NB4 (cell line): ENCODE results near the gene GBF1.
A peak's percentile ranks its signal among the peaks of the same experiment; 100 is the strongest.

Source experiments
- DNase-seq: peaks from one replicate; pipeline ENCODE4 v3.0.0; 2010; ENCODE audit warnings: low read depth
- H3K4me3 ChIP-seq: one replicate; pipeline ENCODE4 v1.5.1; 2011; ENCODE audit warnings: mild to moderate bottlenecking, low read depth, low read length, moderate library complexity
- MYC ChIP-seq: IDR thresholded peaks from 2 replicates; pipeline ENCODE4 v1.6.1; 2011; ENCODE audit warnings: low read depth, low read length
- POLR2A ChIP-seq: IDR thresholded peaks from 2 replicates; pipeline ENCODE4 v1.6.1; 2011; ENCODE audit warnings: mild to moderate bottlenecking; ENCODE audit not compliant: insufficient read length; ENCODE audit errors: extremely low read depth
- TF ChIP-seq, protein P1 (sequence below): IDR thresholded peaks from one replicate; pipeline ENCODE4 v1.5.1; 2012; ENCODE audit warnings: low read depth, low read length
- TF ChIP-seq, protein P2 (sequence below): IDR thresholded peaks from 2 replicates; pipeline ENCODE4 v1.6.1; 2011; ENCODE audit warnings: low read depth, low read length

GBF1 gene

DNA sequence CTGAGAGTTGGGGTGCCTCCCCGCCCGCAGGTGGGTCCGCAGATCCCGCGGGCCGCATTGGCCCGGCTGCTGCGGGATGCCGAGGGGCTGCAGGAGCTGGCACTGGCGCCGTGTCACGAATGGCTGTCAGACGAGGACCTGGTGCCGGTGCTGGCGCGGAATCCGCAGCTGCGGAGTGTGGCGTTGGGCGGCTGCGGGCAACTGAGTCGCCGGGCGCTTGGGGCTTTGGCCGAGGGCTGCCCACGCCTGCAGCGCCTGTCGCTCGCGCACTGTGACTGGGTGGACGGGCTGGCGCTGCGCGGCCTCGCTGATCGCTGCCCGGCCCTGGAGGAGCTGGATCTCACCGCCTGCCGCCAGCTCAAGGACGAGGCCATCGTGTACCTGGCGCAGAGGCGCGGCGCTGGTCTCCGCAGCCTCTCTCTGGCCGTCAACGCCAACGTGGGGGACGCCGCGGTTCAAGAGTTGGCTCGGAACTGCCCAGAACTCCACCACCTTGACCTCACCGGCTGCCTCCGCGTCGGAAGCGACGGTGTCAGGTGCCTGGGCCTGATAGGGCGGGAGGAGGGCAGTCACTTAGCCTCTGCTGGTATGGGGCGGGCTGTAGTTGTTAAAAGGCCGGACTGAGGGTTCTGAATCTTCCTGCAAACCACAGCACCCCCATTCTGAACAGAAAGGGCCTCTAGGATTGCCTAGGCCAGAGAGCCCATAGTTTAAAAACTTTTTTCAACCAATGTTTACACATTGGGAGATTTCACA lies 176.6 kb downstream of the GBF1 start:
- H3K4me3 ChIP-seq = peak overlapping the region; percentile 88
- TF ChIP-seq, protein P1, sequence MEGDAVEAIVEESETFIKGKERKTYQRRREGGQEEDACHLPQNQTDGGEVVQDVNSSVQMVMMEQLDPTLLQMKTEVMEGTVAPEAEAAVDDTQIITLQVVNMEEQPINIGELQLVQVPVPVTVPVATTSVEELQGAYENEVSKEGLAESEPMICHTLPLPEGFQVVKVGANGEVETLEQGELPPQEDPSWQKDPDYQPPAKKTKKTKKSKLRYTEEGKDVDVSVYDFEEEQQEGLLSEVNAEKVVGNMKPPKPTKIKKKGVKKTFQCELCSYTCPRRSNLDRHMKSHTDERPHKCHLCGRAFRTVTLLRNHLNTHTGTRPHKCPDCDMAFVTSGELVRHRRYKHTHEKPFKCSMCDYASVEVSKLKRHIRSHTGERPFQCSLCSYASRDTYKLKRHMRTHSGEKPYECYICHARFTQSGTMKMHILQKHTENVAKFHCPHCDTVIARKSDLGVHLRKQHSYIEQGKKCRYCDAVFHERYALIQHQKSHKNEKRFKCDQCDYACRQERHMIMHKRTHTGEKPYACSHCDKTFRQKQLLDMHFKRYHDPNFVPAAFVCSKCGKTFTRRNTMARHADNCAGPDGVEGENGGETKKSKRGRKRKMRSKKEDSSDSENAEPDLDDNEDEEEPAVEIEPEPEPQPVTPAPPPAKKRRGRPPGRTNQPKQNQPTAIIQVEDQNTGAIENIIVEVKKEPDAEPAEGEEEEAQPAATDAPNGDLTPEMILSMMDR = no peak
- TF ChIP-seq, protein P2, sequence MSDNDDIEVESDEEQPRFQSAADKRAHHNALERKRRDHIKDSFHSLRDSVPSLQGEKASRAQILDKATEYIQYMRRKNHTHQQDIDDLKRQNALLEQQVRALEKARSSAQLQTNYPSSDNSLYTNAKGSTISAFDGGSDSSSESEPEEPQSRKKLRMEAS = 0 out of 2 replicates have a peak, but pooled peaks have one; percentile 2
- peak; percentile 59 for DNase-seq

DNA sequence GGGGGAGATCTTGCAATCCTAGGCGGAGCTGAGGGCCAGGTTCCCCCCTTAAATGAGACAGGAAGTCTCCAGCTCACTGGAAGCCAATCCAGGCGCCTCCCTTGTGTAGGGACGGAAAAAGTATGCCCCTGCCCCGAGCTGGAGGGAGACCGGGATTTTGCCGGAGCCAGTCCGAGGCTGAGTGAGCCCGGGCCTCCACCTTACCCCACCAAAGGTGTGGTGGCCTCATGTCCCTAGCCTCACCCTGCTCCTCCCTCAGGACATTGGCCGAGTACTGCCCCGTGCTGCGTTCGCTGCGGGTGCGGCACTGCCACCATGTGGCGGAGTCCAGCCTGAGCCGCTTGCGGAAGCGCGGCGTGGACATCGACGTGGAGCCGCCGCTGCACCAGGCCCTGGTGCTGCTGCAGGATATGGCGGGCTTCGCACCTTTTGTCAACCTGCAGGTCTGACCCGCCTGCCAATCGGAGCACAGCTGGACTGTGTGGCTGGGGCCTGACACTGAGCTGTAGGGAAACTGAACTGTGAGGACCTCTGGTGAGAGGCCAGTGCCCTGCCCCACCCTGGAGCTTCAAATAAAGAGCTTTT lies 177.3 kb downstream of the GBF1 start:
- DNase-seq = peak; percentile 89
- peak overlapping the region; percentile 88 for H3K4me3 ChIP-seq
- TF ChIP-seq, protein P1 = peak; percentile 76
- TF ChIP-seq, protein P2 = peak; percentile 92
- TF ChIP-seq POLR2A = peak; percentile 43
- peak; percentile 95; the same call in 1 of the 2 replicates for TF ChIP-seq MYC

DNA sequence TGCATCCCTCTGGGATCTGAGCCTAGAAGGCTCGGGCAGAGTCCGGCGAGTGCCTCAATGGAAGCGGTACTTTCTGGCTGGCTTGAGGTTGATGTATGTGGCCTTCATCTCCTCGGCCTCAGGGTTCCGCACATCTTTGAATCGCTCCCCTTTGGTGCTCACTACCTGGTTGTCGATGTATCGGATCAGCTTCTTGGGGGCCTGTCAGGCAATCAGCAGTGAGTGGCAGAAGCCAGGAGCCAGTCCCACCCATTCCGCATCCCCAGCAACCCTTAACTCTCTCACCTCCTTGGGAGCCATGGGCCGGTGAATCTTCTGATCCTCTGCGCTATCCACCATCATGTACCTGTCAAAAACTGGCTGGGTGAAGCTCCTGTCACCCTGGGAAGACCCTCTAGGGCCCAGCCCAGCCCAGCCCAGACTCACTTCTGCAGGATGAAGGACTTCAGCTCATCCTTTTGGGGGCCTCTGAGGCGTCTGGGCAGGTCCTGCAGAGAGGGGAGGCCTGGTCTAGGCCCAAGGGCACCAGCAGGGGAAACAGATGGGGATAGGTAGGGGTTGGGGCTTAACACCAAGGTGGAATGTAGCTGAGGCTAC lies 178.1 kb downstream of the GBF1 start:
- H3K4me3 ChIP-seq = peak overlapping the region; percentile 88
- no peak for DNase-seq
- TF ChIP-seq MYC (no peak), POLR2A (no peak)
- TF ChIP-seq, protein P1 = no peak
- TF ChIP-seq, protein P2 = no peak

DNA sequence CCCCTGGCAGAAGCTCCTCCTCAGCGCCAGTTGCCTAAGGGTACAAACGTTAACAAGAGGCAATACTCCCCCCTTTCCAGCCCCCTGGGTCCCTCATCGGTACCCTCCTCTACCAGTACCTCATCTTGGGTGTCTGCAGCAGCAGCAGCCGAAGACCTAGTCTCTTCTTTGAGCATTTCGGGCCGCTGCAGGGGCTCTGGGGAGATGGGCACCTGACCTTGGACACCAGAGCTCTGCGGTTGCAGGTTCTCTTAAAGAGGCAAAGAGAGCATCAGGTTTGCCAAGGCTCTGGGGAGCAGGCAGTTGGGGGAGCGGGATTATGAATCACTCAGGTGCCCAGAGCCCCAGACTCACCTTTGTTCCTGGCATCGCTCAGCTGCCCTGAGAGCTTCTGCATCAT lies 178.8 kb downstream of the GBF1 start:
- TF ChIP-seq, protein P1 = no peak
- TF ChIP-seq POLR2A = no peak
- TF ChIP-seq MYC = no peak
- TF ChIP-seq, protein P2 = no peak
- no peak for DNase-seq
- no peak overlapping the region for H3K4me3 ChIP-seq

DNA sequence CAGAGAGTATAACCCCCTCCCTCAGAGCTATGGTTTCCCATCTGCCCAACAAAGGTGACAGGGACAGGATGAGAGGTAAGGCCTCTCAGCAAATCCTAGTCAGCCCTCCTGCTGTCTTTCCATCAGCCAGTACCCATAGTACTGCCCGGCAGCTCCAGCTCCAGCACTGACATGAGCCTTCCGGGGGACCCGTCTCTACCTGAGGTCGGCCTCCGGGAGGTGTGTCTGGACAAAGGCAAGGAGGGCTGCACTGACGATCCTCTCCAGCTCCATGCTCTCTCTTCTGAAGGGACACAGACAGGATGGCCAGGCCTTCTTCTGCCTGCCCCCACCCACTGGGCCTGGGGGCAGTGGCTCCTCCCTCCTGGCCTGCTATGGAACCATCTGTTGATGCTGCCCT lies 179.6 kb downstream of the GBF1 start:
- TF ChIP-seq, protein P2 = no peak
- TF ChIP-seq POLR2A = no peak
- TF ChIP-seq, protein P1 = no peak
- DNase-seq = no peak
- H3K4me3 ChIP-seq = no peak overlapping the region
